GM18526 (cell line): ENCODE data around the gene ADK.

Source experiments
- POLR2A ChIP-seq: IDR thresholded peaks from 3 replicates; pipeline ENCODE4 v1.6.1; 2011; ENCODE audit not compliant: insufficient read length; ENCODE audit errors: extremely low read depth

ADK gene

DNA sequence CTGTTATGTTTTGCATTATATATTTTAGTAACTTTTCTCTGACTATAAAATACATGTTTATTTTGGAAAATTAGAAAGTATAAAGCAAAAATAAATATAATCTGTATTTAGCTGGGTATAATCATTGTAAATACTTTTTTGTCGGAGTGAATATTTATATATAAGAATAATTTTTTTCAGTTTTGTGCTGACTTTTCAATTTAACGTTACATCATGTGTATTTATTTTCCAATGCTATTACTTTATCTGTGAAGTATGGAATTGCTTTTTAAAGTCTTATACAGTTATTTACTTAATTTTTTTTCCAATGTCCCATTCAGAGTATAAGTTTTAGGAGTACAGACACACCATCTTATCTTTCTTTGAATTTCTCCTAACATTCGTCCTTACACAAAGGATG, 15.6 kb upstream of the ADK start:
- no peak for TF ChIP-seq POLR2A

DNA sequence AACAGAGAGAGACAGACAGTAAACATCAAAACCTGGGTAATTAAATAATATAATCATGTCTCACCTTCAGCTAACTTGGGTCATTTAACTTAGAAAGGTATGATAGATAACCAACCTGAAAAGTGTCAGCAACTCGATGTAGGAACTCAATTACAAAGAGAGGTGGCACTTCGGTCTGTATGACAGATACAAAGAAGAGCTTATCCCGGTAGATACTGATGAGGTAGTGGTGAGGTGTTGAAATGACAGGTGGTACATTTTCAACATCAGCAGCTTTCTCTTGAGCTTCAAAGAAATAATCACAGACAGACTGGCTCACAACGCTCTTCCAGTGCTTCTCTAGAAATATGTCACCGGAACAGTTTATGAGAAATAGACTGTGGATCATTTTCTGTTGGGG, 13.0 kb upstream of the ADK start:
- TF ChIP-seq POLR2A = no peak

DNA sequence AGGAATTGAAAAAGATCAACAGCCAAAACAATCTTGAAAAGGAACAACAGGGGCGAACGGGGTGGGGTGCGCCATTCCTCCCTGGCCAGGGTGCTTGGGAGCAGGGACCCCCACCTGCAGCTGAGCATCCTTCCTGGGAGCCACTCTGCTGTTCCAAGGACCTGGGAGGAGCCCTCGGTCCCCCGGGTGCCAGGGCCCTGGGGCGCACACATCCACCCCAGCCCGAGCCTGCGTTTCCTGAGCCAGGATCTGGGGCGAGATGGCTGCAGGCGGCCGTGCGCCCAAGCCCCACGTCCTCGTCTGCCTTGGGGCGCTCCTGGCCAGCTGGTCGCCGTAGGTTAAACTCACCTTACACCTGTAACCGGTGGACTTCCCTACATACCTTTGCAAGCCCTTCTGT, 11.0 kb upstream of the ADK start:
- TF ChIP-seq POLR2A = no peak

DNA sequence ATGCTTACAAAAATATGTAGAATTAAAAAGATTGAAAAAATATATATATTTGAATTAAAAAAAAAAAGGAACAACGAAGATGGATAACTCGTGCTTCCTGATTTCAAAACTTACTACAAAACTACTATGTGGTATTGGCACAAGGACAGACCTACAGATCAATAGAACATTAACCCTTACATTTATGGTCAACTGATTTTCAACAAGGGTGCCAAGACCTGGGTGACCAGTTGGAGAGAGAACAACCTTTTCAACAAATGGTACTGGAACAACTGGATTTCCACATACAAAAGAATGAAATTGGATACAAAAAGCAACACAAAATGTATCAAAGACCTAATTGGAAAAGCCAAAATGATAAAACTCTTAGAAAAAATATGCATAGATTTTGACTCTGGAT, 10.5 kb upstream of the ADK start:
- TF ChIP-seq POLR2A = no peak

DNA sequence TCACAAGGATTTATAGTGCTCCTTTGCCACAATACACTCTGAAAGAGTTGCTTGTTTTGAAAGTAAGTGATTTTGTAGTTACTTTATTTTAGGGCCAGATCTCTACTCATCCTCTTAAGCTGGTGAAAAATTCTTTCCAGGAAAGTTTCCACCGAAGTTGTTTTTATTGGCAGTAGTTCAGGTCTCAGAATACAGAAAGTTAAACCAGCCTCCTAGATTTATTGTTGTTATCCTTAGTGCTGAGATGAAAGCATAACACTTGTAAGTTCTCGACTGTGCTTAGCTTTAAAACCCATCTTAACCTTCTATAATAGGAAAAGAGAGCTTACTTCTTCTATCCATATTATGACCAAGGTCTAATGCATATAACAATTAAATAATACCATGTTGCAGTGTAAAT, 5.9 kb upstream of the ADK start:
- no peak for TF ChIP-seq POLR2A

DNA sequence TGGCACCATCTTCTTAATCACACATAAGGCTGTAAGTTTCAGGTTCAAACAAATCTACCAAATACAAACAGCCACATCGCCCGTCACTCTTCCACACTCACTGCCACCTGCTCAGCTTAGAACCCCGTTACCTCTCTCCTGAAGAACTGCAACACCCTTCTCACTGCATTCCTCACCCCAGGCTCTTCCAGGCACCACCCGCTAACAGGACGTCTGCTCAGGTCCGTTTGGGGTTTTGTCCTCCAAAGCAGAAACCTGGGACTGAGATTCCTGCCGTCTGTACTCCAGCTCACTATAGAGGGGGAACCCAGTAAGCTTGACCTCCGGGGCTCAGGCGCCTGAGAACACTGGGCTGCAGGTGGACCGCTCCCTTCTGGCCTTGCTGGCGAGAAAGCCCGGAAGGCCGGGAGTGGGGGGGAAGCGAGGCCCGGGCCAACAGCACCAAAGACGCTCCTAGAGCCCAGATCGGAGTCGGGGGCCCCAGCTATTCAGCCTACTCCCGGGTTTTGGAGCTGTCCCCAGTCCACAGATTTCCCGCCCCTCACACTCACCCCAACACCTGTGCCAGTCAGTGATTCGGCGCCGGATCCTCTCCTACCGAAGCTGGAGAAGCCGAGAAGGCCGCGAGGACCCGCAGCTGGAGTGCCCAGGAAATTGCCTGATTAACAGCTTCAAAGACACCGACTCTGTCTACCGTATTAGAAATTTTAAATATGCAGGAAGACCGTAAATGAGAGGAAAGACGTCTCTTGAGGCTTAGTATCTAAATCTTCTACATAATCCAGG, 624 bp upstream of the ADK start, which contains the start of gene AP3M1:
Gene AP3M1 (minus strand): TSS at position 625 of the 786 bp plus-strand sequence. CDS start 12,449 bp downstream, outside the sequence.
- TF ChIP-seq POLR2A = peak; percentile 54

DNA sequence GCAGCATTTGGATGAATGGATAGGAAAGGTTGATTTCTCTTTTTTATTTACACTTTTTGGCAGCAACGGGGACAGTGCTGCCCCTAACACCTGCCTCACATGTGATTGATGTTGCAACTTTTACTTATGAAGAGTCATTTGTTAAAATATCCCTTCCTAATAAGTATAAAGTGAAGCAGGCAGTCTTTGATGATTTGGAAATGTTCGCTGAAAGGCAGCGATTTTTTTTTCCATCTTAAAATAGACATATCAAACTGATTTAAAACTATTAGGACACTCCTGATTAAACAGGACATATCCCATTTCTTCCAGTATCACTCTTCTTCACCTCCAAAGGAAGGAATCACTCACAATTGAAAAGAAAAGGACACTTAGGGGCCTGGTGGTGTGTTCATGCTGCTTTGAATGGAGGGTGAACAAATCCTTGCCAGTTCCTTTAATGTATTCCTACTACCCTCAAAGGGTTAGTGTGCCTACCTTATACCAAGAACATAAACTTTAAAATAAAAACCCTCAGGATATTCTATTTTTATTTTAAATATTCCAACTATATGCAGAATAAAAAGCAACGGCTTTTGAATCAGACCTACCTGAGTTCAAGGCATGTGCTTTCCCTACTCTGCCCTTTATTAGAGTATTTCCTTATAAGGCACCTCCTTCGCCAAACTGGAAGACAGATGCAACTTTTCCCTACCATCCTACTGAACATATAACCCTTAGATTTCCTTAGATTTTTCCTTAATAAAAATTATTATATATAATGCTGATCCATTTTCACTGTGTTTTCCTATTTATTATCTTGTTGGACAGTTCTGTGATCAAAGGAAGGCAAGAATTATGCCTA, 1.1 kb downstream of the ADK start:
- no peak for TF ChIP-seq POLR2A

DNA sequence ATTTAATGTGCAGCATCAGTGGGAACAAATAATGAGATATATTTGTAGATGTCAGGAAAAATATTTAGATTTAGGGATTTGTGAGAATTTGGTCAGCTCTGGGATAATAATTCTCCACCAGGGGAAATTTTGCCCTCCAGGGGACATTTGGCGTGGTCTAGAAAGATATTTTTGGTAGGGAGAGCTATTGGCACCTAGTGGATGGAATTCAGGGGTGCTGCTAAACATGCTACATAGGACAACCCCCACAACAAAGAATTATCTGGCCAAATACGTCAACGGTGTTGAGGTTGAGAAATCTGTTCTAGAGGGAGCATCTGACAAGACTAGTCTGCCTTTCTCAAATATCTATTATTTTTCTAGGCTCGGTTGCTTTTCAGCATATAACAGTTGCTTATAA, 2.1 kb downstream of the ADK start:
- no peak for TF ChIP-seq POLR2A

DNA sequence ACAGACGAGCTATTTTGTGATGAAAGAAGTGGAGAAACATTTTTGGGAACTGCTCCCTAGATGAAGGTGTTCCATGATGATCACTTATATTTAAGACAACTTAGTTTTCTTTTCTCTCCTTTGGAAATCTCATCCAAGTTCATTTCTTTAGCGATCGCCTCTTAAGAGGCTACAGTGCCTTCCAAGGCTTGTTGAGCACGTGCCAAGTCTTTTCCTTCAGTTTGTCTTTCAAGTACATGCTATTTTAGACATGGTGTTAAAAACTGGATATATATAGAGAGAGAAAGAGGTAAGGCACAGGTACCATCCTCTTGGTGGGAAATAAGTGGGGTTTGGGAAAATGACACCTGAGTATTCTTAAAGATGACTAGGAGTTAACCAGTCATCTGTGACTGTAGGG, 2.7 kb downstream of the ADK start:
- TF ChIP-seq POLR2A = no peak

DNA sequence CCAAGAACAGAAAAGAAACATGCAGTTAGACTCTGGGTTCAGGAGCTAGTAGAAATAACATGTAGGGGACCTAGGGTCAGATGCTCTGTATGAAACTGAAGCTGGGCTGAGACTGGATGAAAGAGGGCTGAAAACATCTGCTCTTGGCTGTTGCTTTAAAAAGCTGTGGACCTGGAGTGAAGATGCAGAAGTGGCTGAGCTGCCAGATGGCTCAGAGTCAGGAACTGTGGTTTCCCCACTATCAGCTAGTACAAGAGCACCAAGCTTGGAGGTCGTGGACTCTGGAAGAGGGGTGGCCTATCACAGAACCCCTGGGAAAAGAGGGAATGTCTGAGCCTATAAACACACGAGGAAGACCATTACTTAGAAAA, 5.9 kb downstream of the ADK start:
- TF ChIP-seq POLR2A = no peak

DNA sequence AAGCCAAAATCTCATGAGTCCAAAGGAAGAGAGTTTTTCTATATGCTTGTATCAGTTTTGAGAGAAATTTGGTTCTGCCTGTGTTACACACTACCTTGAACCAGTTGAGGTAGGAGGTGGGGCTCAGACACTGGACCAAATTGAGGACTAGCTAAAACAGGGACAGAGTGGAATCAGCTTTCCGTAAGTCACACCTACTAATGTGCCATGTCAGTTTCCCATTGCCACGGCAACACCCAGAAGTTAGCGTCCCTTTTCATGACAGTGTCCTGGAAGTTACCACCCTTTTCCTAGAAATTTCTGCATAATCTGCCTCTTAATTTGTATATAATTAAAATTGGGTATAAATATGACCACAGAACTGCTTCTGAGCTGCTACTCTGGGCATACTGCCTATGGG, 9.0 kb downstream of the ADK start:
- no peak for TF ChIP-seq POLR2A

DNA sequence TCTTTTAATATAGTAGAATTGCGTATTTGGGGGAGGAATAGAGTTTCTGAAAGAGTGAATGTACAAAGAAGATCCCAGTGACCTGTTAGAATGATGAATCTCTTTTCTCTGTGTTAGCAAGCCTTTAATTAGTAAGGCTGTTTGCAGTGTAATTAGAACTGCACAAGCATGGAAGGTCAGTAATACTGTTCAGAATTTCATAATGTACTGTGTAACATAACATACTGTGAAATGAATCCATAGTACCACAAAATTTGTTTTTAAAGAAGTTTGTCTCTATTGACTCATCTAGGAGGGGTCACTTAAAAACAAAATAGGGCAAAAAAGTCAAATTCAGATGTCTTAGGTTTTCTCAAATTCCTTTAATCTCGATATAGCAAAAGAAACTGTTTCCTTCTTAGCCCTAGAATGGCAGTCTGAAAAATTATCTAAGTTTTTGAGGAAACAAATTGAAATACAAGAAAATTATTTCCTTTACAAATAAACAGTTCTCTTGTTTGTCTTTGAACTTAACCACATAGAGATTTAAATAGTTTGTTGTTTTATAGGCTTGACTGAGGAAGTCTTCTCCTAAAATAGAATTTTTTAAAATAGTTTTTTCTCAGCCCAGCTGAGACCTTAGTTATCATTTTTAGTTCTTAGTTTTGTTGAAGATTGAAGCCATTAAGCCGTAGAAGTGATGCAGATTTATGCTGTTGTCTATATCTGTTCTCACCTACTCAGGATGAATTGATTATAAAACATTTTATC, 12.5 kb downstream of the ADK start:
- no peak for TF ChIP-seq POLR2A

DNA sequence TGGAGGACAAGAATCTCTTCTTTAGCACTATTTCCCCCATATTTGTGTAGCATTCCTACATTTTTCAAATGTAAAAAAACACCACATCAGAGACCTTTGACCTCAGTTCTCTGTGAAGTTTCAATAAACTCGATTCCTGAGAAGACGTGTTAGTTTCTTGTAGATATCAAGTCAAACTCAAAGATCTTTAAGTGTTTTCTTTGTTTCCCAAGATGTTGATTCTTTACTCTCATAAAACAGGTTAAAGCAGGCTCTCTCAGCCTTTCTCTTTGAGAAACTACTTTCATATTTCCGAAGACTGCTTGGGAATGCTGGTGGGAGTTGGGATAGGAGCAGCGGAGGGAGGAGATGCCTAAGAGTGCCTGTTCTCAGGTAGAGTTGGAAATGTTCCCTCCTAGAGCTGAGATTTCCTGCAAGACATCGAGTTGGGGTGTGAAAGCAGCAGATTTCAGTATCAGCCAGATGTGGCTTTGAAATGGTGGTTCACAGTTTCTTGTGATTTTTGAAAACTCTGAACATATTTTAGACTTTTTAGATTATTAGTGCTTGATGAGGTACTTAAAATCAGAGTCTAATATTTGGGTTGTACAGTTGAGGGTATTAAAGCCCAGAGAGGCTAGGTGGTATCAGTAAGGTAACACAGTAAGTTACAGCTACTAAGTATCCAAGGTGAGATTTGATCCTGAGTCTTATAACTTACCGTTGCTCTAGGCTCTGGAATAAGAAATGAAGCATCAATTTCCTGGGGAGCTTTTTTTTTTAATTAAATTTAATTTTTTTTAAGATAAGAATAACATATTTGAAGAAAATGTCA, 13.9 kb downstream of the ADK start:
- no peak for TF ChIP-seq POLR2A

DNA sequence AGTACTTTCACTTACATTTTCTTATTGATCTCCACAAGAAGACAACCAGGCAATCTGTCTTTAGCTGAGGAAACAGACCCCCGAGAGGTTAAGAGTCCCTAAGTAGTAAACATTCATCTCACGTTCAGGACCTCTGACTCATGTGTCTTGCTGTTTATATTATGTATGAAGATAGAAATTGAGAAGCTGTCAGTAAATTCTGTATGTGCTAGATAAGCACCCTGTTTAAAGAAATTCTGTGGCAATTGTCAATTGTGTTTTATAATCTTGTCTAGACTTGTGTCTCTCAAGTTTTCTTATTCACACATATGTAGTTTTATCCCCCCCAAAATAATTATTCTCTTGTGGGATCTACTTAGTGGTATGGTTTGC, 14.5 kb downstream of the ADK start:
- no peak for TF ChIP-seq POLR2A

DNA sequence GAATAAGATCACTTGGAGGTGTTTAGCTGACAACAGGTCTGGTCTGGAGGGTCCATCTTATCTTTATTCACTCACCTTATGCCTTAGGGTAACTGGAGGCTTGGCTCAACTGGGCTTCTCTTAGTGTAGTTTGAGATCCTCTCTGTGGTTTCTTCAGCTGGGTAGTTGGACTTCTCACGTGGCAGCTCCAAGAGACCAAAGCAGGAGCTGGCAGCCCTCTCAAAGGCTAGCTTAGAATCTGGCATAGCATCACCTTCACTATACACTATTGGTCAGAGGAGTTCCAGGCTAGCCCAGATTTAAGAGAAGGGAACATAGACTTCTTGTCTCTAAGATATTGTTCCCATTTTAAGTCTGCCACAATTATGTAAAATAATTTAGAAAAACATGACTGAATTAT, 16.4 kb downstream of the ADK start:
- no peak for TF ChIP-seq POLR2A
